Endothelial cell of umbilical vein (primary cell): ENCODE data around the gene GPR87. TPM values are rescaled to one million over a fixed set of nuclear protein-coding genes. Genes with fewer than 3 reads are reported as not detected.

Source experiments
- BruUV-seq: library from RNA; stranded (reverse); fragments of 400-500 nt; replicated peaks from 2 replicates; lab custom pipeline; 2021; lab: Mats Ljungman, UMichigan
- CTCF ChIA-PET: fragments of 300-600, 350-600 bp; sonication (Branson Sonifier 250); formaldehyde crosslinking; loops from one replicate; lab custom pipeline; 2021; ENCODE audit warnings: antibody characterized with exemption, inconsistent platforms; lab: Charles Lee
- POLR2A ChIA-PET: fragments of 300-600, 350-600 bp; sonication (Branson Sonifier 250); formaldehyde crosslinking; loops from one replicate; lab custom pipeline; 2021; ENCODE audit warnings: antibody characterized with exemption, inconsistent platforms; lab: Charles Lee
- DNase-seq: peaks from one replicate; pipeline ENCODE4 v3.0.0-alpha.2; 2011; ENCODE audit warnings: low read depth, low spot score
- FAIRE-seq: peaks from 2 replicates; lab custom pipeline; 2011; peaks lifted over from hg19 to GRCh38; lab: Jason Lieb, UNC
- H2AFZ ChIP-seq: 2 replicates; pipeline ENCODE4 v1.6.0; 2012; ENCODE audit warnings: low read depth, low read length, control low read depth, inconsistent platforms
- H3K27ac ChIP-seq: 2 replicates; pipeline ENCODE4 v1.5.1; 2011; ENCODE audit warnings: low read depth, mild to moderate bottlenecking, control low read depth, low read length, moderate library complexity; ENCODE audit not compliant: insufficient read depth
- H3K27me3 ChIP-seq, 2 experiments: 2 replicates each; pipeline versions ENCODE4 v1.6.0 to v1.6.1; 2011; ENCODE audit warnings: low read length in 2 of 2, mixed read lengths in 1 of 2; ENCODE audit not compliant: control insufficient read depth in 2 of 2, insufficient read depth in 2 of 2
- H3K36me3 ChIP-seq, 2 experiments: 2 replicates in 1 of 2; 3 replicates in 1 of 2; pipeline ENCODE4 v1.5.1; 2011; ENCODE audit warnings: low read length in 2 of 2, mild to moderate bottlenecking in 1 of 2, moderate library complexity in 1 of 2; ENCODE audit not compliant: control insufficient read depth in 2 of 2, insufficient read depth in 2 of 2; ENCODE audit errors: extremely low read depth in 1 of 2
- H3K4me1 ChIP-seq: 3 replicates; pipeline ENCODE4 v1.5.1; 2011; ENCODE audit warnings: mild to moderate bottlenecking, low read length; ENCODE audit not compliant: control insufficient read depth, insufficient read depth; ENCODE audit errors: extremely low read depth
- H3K4me2 ChIP-seq: 2 replicates; pipeline ENCODE4 v1.6.1; 2011; ENCODE audit warnings: low read length, control low read depth, mixed read lengths; ENCODE audit not compliant: insufficient read depth
- H3K4me3 ChIP-seq, 3 experiments: fragments of 200-600 bp in 1 of 3; sonication (generic), shearing (Covaris generic) in 1 of 3; replicated peaks in 1 of 3; 2 replicates each; pipeline ENCODE4 v1.5.1; 2011 to 2016; ENCODE audit warnings: control low read depth in 3 of 3, low read length in 3 of 3, mild to moderate bottlenecking in 2 of 3, inconsistent platforms in 1 of 3, low read depth in 1 of 3, moderate library complexity in 1 of 3; ENCODE audit not compliant: insufficient read depth in 1 of 3
- H3K79me2 ChIP-seq: 2 replicates; pipeline ENCODE4 v1.6.0; 2012; ENCODE audit warnings: low read length, inconsistent platforms; ENCODE audit not compliant: control insufficient read depth, insufficient read depth
- H3K9ac ChIP-seq: replicated peaks from 2 replicates; pipeline ENCODE3; 2011; ENCODE audit warnings: low read length, control low read depth; ENCODE audit not compliant: insufficient read depth; ENCODE audit errors: extremely low read depth
- H3K9me1 ChIP-seq: replicated peaks from 3 replicates; pipeline ENCODE4 v1.6.0; 2011; ENCODE audit warnings: mild to moderate bottlenecking, low read length; ENCODE audit not compliant: control insufficient read depth, insufficient read depth; ENCODE audit errors: extremely low read depth
- H3K9me3 ChIP-seq: replicated peaks from 2 replicates; pipeline ENCODE4 v1.5.1; 2012; ENCODE audit warnings: low read length, inconsistent platforms; ENCODE audit not compliant: control insufficient read depth, insufficient read depth
- H4K20me1 ChIP-seq: replicated peaks from 2 replicates; pipeline ENCODE3; 2011; ENCODE audit warnings: mild to moderate bottlenecking, low read length; ENCODE audit not compliant: control insufficient read depth, insufficient read depth; ENCODE audit errors: extremely low read depth
- CTCF ChIP-seq, 2 donors: IDR thresholded peaks; 1 replicate in 1 of 2; 2 replicates in 1 of 2; pipeline ENCODE4 v1.5.1; 2011; ENCODE audit warnings: low read length in 2 of 2, mild to moderate bottlenecking in 2 of 2, moderate library complexity in 2 of 2, control low read depth in 1 of 2, inconsistent platforms in 1 of 2, low read depth in 1 of 2; ENCODE audit not compliant: insufficient read depth in 1 of 2; ENCODE audit errors: extremely low read depth in 1 of 2
- EZH2 ChIP-seq: IDR thresholded peaks from 2 replicates; pipeline ENCODE4 v1.6.1; 2012; ENCODE audit warnings: borderline replicate concordance, low read depth, mild to moderate bottlenecking, moderate library complexity, low read length, inconsistent platforms; ENCODE audit not compliant: severe bottlenecking
- FOS ChIP-seq: IDR thresholded peaks from 2 replicates; pipeline ENCODE4 v1.6.1; 2011; ENCODE audit warnings: mild to moderate bottlenecking, low read length, moderate library complexity, borderline replicate concordance; ENCODE audit not compliant: insufficient read depth
- GATA2 ChIP-seq: IDR thresholded peaks from 2 replicates; pipeline ENCODE4 v1.7.0; 2011; ENCODE audit warnings: low read depth, mild to moderate bottlenecking, moderate library complexity, mixed read lengths, low read length; ENCODE audit not compliant: insufficient read length, insufficient read depth
- JUN ChIP-seq: IDR thresholded peaks from 2 replicates; pipeline ENCODE4 v1.6.1; 2011; ENCODE audit warnings: borderline replicate concordance, low read depth; ENCODE audit not compliant: insufficient read length, insufficient read depth
- MAX ChIP-seq: IDR thresholded peaks from 2 replicates; pipeline ENCODE4 v1.6.1; 2011; ENCODE audit not compliant: insufficient read depth, insufficient read length
- MYC ChIP-seq: IDR thresholded peaks from one replicate; pipeline ENCODE4 v1.6.1; 2011; ENCODE audit warnings: mild to moderate bottlenecking, low read depth, low read length
- POLR2A ChIP-seq: IDR thresholded peaks from 2 replicates; pipeline ENCODE4 v1.6.1; 2012; ENCODE audit warnings: low read depth, mild to moderate bottlenecking, control low read depth, low read length
- POLR2AphosphoS5 ChIP-seq: IDR thresholded peaks from 2 replicates; pipeline ENCODE4 v1.6.1; 2012; ENCODE audit warnings: low read depth, mild to moderate bottlenecking, control low read depth, low read length, moderate library complexity; ENCODE audit not compliant: insufficient read depth
- dilution Hi-C: fragments of 300-500 bp; cut with MboI; formaldehyde crosslinking; loops from one replicate; pipeline ENCODE4 v1.15.0; 2019; ENCODE audit warnings: low sequenced_read_pairs; ENCODE audit not compliant: extremely low pct_ligation_motif_present
- intact Hi-C: fragments of 100-400 bp; cut with micrococcal nuclease; formaldehyde crosslinking; loops from one replicate; pipeline ENCODE4 v1.10.0; 2022
- polyA plus RNA-seq, 4 experiments: library from polyadenylated mRNA; depleted of rRNA in 3 of 4; stranded (reverse) in 3 of 4; unstranded in 1 of 4; fragments of >200 nt; gene quantifications; 2 replicates each; pipeline versions ENCODE4 v1.2.1 to v1.2.3, GENCODE V29; 2011 to 2012; ENCODE audit warnings: missing spikeins in 1 of 4
- total RNA-seq: library from RNA; stranded (reverse); gene quantifications from 2 replicates; pipeline ENCODE4 v1.2.3, GENCODE V29; 2021

GPR87 gene
- total and polyA plus RNA-seq, 2 donors (not counting 3 experiments of a cell fraction or from before 2014, with no cell fraction given) = not detected

GRCh38 chr3:151329363-151329762 lies 12.7 kb upstream of the GPR87 start, which contains the start of gene P2RY13:
Gene P2RY13 (minus strand): TSS chr3:151329549. CDS start chr3:151329528, 21 bp downstream.
- Histone ChIP-seq H4K20me1 (no peaks in the 10 kb centered on the region), H3K36me3 (no peaks in the 10 kb centered on the region), H3K4me2 (no peak within 1 kb of the TSS), H2AFZ (no peak within 1 kb of the TSS), H3K4me1 (no peaks in the 10 kb centered on the region), H3K9ac (no peak within 1 kb of the TSS), H3K9me3 (no peaks in the 10 kb centered on the region), H3K79me2 (no peaks in the 10 kb centered on the region), H3K4me3 (no peak within 1 kb of the TSS), H3K27ac (no peak within 1 kb of the TSS), H3K9me1 (no peaks in the 10 kb centered on the region), H3K27me3 (no peaks in the 10 kb centered on the region)
- dilution Hi-C loops (no loop called here), intact Hi-C loops (loop anchor here (5.0 kb wide), 1 partner anchor 162 kb away; no protein-coding TSS in a partner anchor)
- ChIA-PET POLR2A (no interaction called here), CTCF (interaction anchor here (1.2 kb wide), 1 partner anchor 50 kb away, joined by 4 read pairs; no protein-coding TSS in a partner anchor)
- BruUV-seq = no TSS peak
- TF ChIP-seq POLR2A = no peak
- TF ChIP-seq POLR2AphosphoS5 = no peak
- no peak for TF ChIP-seq MAX
- no peak for TF ChIP-seq FOS
- TF ChIP-seq CTCF (IDR thresholded peaks at IDR 0.05; ENCODE audit: extremely low read depth in 1 of 2, insufficient read depth in 1 of 2, low read depth in 1 of 2, low read length in 2 of 2) = no peak
- no peak for TF ChIP-seq GATA2
- no peak for TF ChIP-seq MYC
- TF ChIP-seq EZH2 = no peak
- TF ChIP-seq JUN = no peak
- DNase-seq (no peak), FAIRE-seq (no peak)
